HG03064 (cell line): Measurements from ENCODE around the gene SQSTM1.
A peak's percentile ranks its signal among the peaks of the same experiment; 100 is the strongest.

Experiments
- ATAC-seq: cut with Tn5 transposase; IDR thresholded peaks from one replicate; pipeline ENCODE4 v1.9.1; 2021; ENCODE audit warnings: low read depth; ENCODE audit not compliant: unreplicated experiment

Gene SQSTM1

GRCh38 chr5:179794171-179794570, 26.5 kb upstream of the SQSTM1 start:
- no peak for ATAC-seq

DNA sequence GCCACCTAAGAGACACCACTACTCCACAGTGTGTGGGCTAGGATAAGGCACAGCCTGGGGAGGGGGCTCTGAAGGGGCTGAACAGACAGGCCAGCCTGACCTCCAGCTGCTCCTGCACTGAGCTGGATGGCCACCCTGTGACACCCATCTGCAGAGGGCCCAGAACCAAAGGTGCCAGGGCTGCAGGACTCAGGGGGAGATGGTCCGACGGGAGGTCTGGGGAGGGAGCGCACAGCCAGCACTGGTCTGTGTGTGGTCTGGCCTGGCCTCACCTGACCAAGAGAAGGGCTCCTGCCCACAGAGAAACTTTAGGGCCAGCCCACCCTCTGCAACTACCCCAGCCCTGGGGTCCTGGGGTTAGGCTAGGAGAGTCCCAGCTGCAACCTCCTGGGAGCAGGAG, 26.1 kb upstream of the SQSTM1 start:
- no peak for ATAC-seq

DNA sequence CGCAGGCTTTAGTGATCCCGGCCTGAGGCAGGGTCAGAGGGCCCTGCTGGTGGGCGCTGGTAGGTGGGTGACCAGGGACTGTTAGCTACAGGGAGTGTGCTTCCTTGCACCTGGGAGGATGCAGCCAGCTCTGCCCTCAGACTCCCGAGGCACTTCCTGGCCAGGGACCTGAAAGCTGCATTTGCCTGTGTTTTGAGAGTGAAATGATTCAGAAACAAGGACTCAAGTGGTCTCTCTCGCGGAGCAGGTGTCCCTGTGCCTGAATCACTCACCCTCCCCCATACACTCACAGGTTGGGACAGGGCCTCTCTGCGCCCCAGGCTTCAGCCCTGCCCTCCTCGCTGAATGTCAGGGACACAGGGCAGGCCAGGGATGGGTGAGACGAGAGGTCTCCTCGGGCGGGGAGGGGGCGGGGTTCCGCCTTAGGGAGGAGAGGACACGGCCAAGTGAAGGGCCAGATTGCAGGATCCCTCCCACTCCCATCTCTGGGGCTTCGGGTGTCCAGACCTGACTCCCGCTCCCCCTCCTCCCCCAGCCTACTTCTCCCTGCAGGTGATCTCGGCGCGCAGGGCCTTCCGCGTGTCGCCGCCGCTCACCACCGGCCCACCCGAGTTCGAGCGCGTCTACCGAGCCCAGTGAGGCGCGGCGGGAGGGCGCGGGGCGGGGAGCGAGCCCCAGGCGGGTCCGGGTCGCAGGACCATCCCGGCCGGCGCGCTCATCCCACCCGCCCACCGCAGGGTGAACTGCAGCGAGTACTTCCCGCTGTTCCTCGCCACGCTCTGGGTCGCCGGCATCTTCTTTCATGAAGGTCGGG, 25.4 kb upstream of the SQSTM1 start:
- ATAC-seq = no peak

GRCh38 chr5:179795863-179796833, 24.6 kb upstream of the SQSTM1 start:
- peak; percentile 71 for ATAC-seq

GRCh38 chr5:179796877-179797608, 23.7 kb upstream of the SQSTM1 start:
- no peak for ATAC-seq

DNA sequence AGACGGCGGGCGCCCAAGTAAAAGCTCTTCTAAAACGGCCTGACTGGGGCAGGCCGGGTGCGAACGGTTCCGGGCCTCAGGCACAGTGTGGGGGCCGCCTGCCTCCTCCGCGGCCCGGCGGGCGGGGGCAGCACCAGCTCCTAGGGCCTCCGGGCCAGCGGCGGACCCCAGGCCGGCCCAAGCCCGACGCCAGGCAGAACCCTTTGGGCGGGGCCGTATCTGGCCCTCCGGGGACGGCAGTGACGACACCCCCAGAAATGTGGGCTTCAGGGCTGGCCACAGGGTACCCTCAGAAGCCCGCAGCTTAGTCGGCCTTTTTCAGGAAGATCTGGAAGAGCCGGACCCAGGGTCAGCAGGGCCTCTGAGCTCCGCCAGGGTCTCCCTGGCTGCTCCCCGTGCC, 23.0 kb upstream of the SQSTM1 start:
- ATAC-seq = no peak

DNA sequence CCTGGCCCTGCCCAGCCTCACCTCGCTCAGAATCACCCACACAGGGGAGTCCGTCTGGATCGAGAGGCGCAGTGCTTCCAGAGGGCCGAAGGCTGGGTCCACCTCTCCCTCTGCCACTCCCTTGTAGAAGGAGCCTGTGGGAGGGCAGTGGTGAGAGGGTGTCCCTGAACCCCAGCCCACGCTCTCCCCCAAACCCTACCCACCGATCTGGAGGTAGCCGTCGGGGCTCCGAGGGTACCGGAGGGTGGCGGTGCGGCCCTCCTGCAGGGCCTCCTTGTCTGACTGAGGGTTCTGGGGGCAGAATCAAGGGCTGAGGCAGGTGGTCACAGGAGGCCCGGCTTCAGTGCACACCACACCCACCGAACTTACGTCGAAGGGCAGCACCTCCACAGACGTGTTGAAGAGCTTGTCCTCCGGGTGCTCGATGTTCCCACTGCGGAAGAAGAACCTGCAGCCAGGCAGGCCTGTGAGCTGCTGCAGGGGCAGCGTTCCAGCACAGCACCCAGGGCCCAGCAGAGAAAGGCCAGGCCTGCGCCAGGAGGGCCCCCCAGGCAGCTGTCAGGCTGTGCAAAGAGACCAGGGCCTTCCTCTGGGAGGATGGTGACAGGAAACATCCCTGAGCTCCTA, 22.4 kb upstream of the SQSTM1 start:
- no peak for ATAC-seq

- ATAC-seq = no peak
Observed at GRCh38 chr5:179798771-179799643, 21.7 kb upstream of the SQSTM1 start.

DNA sequence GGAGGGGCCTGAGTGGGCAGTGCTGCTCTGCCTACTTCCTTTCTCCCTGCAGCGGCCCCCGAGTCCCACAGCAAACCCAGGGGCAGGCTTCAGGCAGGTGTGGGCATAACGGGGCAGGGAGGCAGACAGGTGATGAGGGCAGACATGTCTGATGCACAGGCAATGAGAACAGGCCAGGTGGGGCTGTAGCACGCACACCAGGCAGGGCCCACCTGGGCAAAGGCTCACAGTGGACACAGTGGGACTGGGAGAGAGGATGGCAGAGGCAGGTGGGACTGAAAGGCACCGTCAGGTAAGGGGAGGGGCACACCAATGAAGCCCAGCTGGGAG, 21.1 kb upstream of the SQSTM1 start:
- no peak for ATAC-seq

GRCh38 chr5:179800071-179800695, 20.5 kb upstream of the SQSTM1 start:
- ATAC-seq = no peak

DNA sequence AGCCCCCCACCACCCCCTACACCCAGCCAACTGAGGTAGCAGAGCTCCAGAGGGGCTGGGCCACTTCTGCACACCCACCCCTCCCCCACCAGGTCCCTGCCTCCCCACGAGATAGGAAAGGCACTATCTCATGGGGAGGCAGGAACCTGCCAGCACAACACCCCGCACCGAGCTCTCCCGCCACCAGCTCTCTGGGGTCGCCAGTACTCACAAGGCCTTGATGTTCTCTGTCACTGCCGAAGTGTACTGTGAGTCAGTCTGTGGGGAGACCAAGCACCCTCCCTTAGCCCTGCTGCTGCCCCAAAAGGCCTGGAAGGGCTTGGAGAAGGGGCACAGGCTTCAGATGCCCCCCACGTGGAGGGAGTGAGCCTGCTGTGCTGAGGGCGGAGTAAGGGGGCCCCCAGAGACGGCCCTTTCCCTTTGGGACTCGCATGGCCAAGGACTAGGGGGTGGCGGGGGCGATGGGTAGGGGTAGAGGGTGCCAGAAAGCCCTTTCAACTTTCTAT, 20.0 kb upstream of the SQSTM1 start:
- ATAC-seq = no peak

DNA sequence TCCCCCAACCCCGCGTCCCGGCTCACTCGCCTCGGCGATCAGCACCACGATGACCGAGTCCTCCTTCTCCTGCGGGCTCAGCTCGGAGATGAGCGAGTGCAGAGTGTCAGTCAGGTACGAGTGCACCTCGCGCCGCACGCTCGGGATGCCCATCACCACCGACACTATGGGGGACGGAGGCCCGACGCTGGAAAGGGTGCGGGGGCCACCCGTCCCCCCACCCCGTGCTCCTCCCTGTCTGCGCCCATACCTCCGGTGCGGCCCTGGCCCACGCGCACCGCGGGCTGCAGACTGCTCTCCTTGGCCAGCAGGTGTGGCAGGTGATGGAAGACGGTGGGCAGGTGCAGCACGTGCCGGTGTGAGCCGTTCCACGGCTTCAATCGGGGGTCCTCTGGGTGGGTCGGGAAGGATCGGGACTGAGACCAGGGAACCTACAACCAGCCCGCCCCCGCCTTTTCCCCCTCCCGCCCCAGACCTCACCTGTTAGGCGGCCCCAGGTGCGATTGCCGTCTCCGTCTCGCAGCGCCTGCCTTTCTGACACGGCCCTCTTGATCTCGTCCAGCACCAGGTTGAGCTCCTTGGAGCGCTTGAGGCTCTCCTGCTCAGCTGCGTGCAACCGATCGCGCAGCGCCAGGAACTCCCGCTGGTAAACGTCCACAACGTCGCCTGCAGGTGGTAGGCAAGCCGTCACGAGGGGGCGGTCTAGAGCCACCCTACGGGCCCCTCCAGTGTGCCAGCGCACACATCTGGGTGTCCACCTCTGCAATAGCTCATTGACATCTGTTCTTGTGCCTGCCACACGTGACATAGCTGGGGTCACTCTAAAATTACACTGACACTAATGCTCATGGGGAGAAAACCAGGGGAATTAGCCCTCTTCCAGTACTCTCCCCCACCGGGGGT, 19.1 kb upstream of the SQSTM1 start:
- ATAC-seq = no peak

DNA sequence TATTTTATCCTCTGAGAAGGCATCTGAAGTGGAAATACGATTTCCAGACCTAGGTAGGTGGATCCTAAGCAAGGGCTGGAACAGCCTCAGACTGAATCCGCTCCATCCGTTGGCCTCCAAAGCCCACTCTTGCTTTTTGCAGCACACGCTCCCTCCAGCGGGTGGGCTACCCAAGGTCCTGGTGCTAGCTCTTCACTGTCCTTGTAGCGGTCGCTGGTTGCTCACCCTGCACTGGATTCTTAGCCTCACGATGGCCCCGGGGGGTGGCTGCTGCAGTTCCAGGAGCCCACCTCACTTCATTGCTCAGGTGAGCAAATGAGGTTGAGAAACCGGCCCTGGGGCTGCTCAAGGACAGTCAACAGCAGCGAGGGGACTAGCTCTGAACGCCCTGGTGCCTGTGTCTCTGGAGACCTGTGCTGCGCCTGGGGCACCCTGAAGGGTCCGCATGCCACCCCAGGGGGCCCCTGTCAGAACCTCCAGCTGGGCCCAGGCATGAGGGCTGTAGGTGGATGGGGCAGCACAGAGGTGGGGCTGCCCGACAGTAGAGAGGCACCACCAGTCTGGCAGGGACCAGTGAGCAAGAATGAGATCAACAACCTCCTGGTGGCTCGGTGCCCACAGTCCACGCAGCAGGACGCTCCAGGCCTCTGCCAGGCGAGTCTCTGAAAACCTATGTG, 18.4 kb upstream of the SQSTM1 start:
- no peak for ATAC-seq

- ATAC-seq = no peak
Observed at GRCh38 chr5:179802950-179803562, 17.6 kb upstream of the SQSTM1 start.

GRCh38 chr5:179803651-179804554, 16.8 kb upstream of the SQSTM1 start:
- ATAC-seq = no peak

- ATAC-seq = no peak
Observed at GRCh38 chr5:179804555-179804947, 16.2 kb upstream of the SQSTM1 start.
